HL-60 (cell line): ENCODE data around the gene POLE.

Source experiments
- POLR2AphosphoS5 ChIP-seq: IDR thresholded peaks from 2 replicates; pipeline ENCODE4 v1.6.1; 2012; ENCODE audit warnings: low read depth
- TF ChIP-seq, protein P1 (sequence below): IDR thresholded peaks from 2 replicates; pipeline ENCODE4 v1.6.1; 2012; ENCODE audit warnings: low read depth; ENCODE audit not compliant: insufficient replicate concordance
- TF ChIP-seq, protein P2 (sequence below): IDR thresholded peaks from one replicate; pipeline ENCODE4 v1.5.1; 2011; ENCODE audit warnings: low read length, control low read depth, inconsistent platforms; ENCODE audit not compliant: insufficient read depth

GRCh38 chr12:132595183-132595582, 92.0 kb downstream of the POLE start:
- TF ChIP-seq, protein P1, sequence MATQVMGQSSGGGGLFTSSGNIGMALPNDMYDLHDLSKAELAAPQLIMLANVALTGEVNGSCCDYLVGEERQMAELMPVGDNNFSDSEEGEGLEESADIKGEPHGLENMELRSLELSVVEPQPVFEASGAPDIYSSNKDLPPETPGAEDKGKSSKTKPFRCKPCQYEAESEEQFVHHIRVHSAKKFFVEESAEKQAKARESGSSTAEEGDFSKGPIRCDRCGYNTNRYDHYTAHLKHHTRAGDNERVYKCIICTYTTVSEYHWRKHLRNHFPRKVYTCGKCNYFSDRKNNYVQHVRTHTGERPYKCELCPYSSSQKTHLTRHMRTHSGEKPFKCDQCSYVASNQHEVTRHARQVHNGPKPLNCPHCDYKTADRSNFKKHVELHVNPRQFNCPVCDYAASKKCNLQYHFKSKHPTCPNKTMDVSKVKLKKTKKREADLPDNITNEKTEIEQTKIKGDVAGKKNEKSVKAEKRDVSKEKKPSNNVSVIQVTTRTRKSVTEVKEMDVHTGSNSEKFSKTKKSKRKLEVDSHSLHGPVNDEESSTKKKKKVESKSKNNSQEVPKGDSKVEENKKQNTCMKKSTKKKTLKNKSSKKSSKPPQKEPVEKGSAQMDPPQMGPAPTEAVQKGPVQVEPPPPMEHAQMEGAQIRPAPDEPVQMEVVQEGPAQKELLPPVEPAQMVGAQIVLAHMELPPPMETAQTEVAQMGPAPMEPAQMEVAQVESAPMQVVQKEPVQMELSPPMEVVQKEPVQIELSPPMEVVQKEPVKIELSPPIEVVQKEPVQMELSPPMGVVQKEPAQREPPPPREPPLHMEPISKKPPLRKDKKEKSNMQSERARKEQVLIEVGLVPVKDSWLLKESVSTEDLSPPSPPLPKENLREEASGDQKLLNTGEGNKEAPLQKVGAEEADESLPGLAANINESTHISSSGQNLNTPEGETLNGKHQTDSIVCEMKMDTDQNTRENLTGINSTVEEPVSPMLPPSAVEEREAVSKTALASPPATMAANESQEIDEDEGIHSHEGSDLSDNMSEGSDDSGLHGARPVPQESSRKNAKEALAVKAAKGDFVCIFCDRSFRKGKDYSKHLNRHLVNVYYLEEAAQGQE: no peak
- TF ChIP-seq, protein P2, sequence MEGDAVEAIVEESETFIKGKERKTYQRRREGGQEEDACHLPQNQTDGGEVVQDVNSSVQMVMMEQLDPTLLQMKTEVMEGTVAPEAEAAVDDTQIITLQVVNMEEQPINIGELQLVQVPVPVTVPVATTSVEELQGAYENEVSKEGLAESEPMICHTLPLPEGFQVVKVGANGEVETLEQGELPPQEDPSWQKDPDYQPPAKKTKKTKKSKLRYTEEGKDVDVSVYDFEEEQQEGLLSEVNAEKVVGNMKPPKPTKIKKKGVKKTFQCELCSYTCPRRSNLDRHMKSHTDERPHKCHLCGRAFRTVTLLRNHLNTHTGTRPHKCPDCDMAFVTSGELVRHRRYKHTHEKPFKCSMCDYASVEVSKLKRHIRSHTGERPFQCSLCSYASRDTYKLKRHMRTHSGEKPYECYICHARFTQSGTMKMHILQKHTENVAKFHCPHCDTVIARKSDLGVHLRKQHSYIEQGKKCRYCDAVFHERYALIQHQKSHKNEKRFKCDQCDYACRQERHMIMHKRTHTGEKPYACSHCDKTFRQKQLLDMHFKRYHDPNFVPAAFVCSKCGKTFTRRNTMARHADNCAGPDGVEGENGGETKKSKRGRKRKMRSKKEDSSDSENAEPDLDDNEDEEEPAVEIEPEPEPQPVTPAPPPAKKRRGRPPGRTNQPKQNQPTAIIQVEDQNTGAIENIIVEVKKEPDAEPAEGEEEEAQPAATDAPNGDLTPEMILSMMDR: no peak
- TF ChIP-seq POLR2AphosphoS5: no peak
